GM19463 (cell line): ENCODE data around the gene CFAP97.

Experiments used
- ATAC-seq: cut with Tn5 transposase; IDR thresholded peaks from one replicate; pipeline ENCODE4 v1.9.1; 2021; ENCODE audit warnings: mild to moderate bottlenecking, moderate library complexity; ENCODE audit not compliant: unreplicated experiment

Gene CFAP97

DNA sequence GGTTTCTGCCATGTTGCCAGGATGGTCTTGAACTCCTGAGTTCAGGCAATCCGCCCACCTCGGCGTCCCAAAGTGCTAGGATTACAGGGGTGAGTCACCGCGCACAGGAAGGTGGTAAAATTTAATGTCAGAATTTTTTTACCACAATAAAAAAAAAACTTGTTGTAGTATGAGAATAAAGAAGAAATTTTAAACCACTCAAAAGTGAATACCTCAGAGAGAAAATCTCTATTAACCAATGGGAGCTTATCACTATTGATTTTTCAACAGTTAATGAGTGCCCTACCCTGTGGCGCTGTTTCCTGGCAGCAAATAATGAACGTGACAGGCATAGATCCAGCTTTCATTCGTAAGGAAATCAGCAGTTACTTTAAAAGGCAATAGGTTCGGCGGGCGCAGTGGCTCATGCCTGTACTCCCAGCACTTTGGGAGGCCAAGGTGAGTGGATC lies 93.4 kb downstream of the CFAP97 start:
- ATAC-seq: no peak

DNA sequence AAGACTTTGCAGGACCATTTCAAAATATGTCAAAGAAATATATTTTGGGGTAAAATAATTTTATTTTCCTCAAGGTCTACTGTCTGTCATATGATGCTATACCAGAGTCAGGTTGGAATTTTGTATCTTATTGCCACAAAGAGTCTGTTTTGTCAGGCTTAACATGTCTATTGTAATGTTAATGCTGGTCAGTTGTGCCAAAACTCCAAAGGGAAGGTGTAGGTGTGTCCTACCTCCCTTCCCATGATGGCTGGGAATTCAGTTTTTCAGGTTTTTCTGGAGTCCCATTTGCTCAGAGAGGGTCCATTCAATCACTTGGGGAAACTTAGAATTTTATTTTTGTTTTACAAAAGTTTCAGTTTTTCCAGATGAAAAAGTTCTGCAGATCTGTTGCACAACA lies 94.1 kb downstream of the CFAP97 start:
- no peak for ATAC-seq
